Measurements from ENCODE around the gene LACTBL1.

The LACTBL1 gene

DNA sequence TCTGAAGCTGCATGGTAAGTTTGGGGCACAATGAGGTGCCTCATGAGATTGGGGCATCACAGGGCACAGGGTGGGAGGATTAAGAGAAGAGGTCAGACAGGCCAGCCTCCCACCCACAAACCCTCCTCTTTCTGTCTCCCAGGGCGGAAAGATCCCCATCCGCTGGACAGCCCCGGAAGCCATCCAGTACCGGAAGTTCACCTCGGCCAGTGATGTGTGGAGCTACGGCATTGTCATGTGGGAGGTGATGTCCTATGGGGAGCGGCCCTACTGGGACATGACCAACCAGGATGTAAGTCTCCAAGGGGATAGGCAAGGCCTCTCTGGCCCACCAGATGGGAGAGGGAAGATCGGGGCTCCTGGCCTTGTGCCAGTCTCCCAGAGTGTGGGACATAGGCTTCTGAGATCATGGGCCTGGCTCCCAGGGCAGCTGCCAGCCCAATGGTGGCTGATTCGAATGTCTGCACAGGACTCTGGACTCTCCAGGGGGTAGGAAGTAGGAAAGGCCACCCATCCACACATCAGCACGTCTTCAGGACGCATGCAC lies 63.7 kb downstream of the LACTBL1 start:
- no peak for DNase-seq

DNA sequence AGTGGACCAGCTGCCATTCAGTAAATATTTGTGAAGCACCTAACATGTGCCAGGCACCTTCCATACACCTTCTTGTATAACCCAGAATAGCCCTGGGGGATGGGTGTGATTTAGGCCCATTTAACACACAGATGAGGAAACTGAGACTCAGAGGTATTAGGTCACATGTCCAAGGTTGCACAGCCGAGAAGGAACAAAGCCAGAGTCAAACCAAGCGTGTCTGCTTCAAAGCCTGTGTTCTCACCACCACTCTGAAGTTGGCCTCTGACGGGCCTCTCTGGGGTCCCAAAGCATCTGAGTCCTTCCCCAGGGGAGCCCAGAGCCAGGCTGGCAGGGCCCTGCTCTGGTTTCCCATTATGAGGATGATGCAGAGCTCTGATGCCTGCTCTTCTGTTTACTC lies 65.1 kb downstream of the LACTBL1 start:
- no peak for DNase-seq

GRCh38 chr1:22906968-22907367 lies 65.7 kb downstream of the LACTBL1 start:
- DNase-seq = no peak

- no peak for DNase-seq
Measured at GRCh38 chr1:22903113-22903512, 69.6 kb downstream of the LACTBL1 start.

Measured in NCI-H2029 treated with DMSO at 0.1 percent for 48 hours (cell line).